ENCODE data around the gene PHTF2.
"Not testable (repeated sequence)": the region's sequence is repeated elsewhere in the genome, so short reads cannot be mapped to it uniquely, and the experiment has no call there.

PHTF2 gene

DNA sequence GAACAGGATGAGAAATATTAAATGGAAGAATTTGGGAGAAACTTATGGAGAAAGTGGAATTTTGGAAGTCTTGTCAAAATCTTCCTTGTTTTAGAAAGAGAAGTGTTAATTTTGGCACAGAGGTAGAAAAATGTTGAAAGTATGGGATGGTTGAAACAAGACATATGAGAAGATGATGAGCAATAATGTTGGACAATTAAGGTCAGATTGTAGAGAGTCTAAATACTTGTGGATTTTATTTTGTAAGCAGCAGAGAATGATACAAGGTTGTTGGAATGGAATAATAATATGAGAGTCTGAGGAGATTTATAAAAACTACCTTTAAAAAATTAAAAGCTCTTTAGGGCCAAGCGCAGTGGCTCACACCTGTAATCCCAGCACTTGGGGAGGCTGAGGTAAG lies 34.6 kb downstream of the PHTF2 start:
- ChIA-PET POLR2A (no interaction called here), CTCF (no interaction called here)
- DNase-seq (ENCODE audit: low read depth, low spot score), result no peak
- H3K4me3 ChIP-seq (ENCODE audit: low read depth, low read length), result no peak overlapping the region
- no peak for TF ChIP-seq CTCF (IDR thresholded peaks at IDR 0.05; ENCODE audit: insufficient read depth, low read length, missing control alignments)

DNA sequence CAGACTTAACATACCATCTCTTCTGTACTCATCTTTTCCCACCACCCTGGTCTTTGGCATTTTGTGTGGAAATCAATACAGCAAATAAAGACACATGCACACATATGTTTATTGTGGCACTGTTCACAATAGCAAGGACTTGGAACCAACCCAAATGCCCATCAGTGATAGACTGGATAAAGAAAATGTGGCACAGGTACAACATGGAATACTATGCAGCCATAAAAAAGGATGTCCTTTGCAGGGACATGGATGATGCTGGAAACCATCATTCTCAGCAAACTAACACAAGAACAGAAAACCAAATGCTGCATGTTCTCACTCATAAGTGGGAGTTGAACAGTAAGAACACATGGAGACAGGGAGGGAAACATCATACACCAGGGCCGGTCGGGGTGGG lies 37.9 kb downstream of the PHTF2 start:
- CTCF ChIA-PET; H3K4me3 ChIP-seq (ENCODE audit: low read depth, low read length); POLR2A ChIA-PET; DNase-seq (ENCODE audit: low read depth, low spot score): not testable (repeated sequence)

GRCh38 chr7:77837275-77837674 lies 38.7 kb downstream of the PHTF2 start:
- no peak for DNase-seq (ENCODE audit: low read depth, low spot score)
- TF ChIP-seq CTCF (IDR thresholded peaks at IDR 0.05; ENCODE audit: insufficient read depth, low read length, missing control alignments), result no peak
- POLR2A ChIA-PET, result no interaction called here
- CTCF ChIA-PET, result no interaction called here
- no peak overlapping the region for H3K4me3 ChIP-seq (ENCODE audit: low read depth, low read length)

GRCh38 chr7:77837966-77838365 lies 39.4 kb downstream of the PHTF2 start:
- H3K4me3 ChIP-seq (ENCODE audit: low read depth, low read length), result no peak overlapping the region
- no peak for TF ChIP-seq CTCF (IDR thresholded peaks at IDR 0.05; ENCODE audit: insufficient read depth, low read length, missing control alignments)
- ChIA-PET CTCF (no interaction called here), POLR2A (no interaction called here)
- DNase-seq (ENCODE audit: low read depth, low spot score), result no peak

DNA sequence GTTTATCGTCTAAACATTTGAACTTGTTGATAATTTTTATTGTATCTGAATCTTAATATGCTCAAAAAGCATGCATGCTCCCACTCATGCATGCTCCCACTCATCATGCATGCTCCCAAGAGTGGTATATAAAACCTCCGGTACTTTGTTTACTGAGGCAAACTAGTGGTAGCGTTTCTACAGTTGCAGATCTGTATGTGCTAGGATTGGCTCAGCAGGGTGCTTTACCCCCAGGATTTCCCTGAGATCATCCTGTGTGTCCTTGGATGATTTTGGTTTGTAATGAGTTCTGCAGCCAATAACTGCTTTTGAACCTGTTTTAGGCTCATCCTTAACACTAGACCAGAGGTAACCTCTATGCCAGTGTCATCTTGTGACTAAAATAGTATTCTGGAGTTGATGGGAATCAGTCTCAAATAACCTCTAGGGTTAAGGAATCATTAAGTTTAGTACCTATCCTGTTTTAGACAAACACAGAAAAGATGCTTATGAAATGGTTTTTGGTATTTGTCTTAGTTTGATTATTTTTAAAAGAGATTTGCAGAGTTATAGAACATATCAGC lies 40.4 kb downstream of the PHTF2 start:
- DNase-seq (ENCODE audit: low read depth, low spot score), result no peak
- TF ChIP-seq CTCF (IDR thresholded peaks at IDR 0.05; ENCODE audit: insufficient read depth, low read length, missing control alignments), result no peak
- H3K4me3 ChIP-seq (ENCODE audit: low read depth, low read length), result no peak overlapping the region
- CTCF ChIA-PET, result no interaction called here
- POLR2A ChIA-PET, result no interaction called here

- no peak for DNase-seq (ENCODE audit: low read depth, low spot score)
- CTCF ChIA-PET, result no interaction called here
- POLR2A ChIA-PET, result no interaction called here
- H3K4me3 ChIP-seq (ENCODE audit: low read depth, low read length), result no peak overlapping the region
- no peak for TF ChIP-seq CTCF (IDR thresholded peaks at IDR 0.05; ENCODE audit: insufficient read depth, low read length, missing control alignments)
Observed at GRCh38 chr7:77839919-77840318, 41.3 kb downstream of the PHTF2 start.

GRCh38 chr7:77843194-77843593 lies 44.6 kb downstream of the PHTF2 start:
- CTCF ChIA-PET, result interaction anchor here (1.2 kb wide), 1 partner anchor 91 kb away, joined by 3 read pairs; no protein-coding TSS in a partner anchor
- TF ChIP-seq CTCF (IDR thresholded peaks at IDR 0.05; ENCODE audit: insufficient read depth, low read length, missing control alignments), result no peak
- no peak for DNase-seq (ENCODE audit: low read depth, low spot score)
- no peak overlapping the region for H3K4me3 ChIP-seq (ENCODE audit: low read depth, low read length)
- POLR2A ChIA-PET, result no interaction called here
